ENCODE measurements around the gene ANKRD42. TPM values are rescaled to one million over a fixed set of nuclear protein-coding genes. Genes with fewer than 3 reads are reported as not detected.

The ANKRD42 gene
- total and polyA plus RNA-seq, 11 donors, result 2.0 to 9.1 (median 6.0) TPM

GRCh38 chr11:83161610-83162199 lies 31.8 kb upstream of the ANKRD42 start:
- TF ChIP-seq POLR2A (IDR thresholded peaks at IDR 0.05) (no peak), CTCF (IDR thresholded peaks at IDR 0.05) (no peak)
- peak overlapping the region in 2 of 12 donors; percentile 13 to 88 for H3K4me3 ChIP-seq
- H3K4me1 ChIP-seq, result peaks cover 2 to 53% (median 42%) of the 10 kb centered on the region in 12 donors

GRCh38 chr11:83162377-83162776 lies 31.1 kb upstream of the ANKRD42 start:
- Histone ChIP-seq H3K27ac (peak overlapping the region in 2 of 12 donors; percentile 49 to 99), H3K4me1 (peaks cover 2 to 53% (median 42%) of the 10 kb centered on the region in 12 donors)
- 72 to 79% (median 77%) methylated on average over 2 of the region's 2 CpGs for WGBS, 4 donors

More at GRCh38 chr11:83161610-83162199, 31.8 kb upstream of the ANKRD42 start:
- WGBS, 4 donors, result 33 to 57% (median 38%) methylated on average over 1 of the region's 1 CpG
- no peaks in the 10 kb centered on the region for H3K27me3 ChIP-seq
- DNase-seq (no peak), ATAC-seq (no peak)
- H3K9me3 ChIP-seq, result no peaks in the 10 kb centered on the region
- peaks cover 0 to 63% (median 37%) of the 10 kb centered on the region in 9 donors for H3K36me3 ChIP-seq
- peak overlapping the region in 2 of 12 donors; percentile 49 to 99 for H3K27ac ChIP-seq
- intact Hi-C loops (cut with DNase I), result loop anchor here in 2 of 10 donors (2.0 to 10.0 kb wide), 2 partner anchors 157 to 255 kb away; no protein-coding TSS in a partner anchor

GRCh38 chr11:83166193-83166866 lies 27.2 kb upstream of the ANKRD42 start:
- WGBS, 4 donors, result 94 to 96% (median 96%) methylated on average over 11 of the region's 11 CpGs
- no peaks in the 10 kb centered on the region for H3K27me3 ChIP-seq
- H3K36me3 ChIP-seq, result peaks cover 0 to 97% (median 83%) of the 10 kb centered on the region in 9 donors
- no peaks in the 10 kb centered on the region for H3K9me3 ChIP-seq
- ATAC-seq (no peak), DNase-seq (no peak)
- intact Hi-C loops (cut with DNase I), result loop anchor here in 1 of 10 donors (10.0 kb wide), 1 partner anchor 162 kb away; no protein-coding TSS in a partner anchor
- no peak overlapping the region for H3K4me3 ChIP-seq
- TF ChIP-seq CTCF (IDR thresholded peaks at IDR 0.05) (no peak), POLR2A (IDR thresholded peaks at IDR 0.05) (no peak)
- no peak overlapping the region for H3K27ac ChIP-seq
- peaks cover 0 to 55% (median 42%) of the 10 kb centered on the region in 12 donors for H3K4me1 ChIP-seq

More at GRCh38 chr11:83162377-83162776, 31.1 kb upstream of the ANKRD42 start:
- no peak for DNase-seq
- Histone ChIP-seq H3K9me3 (no peaks in the 10 kb centered on the region), H3K27me3 (no peaks in the 10 kb centered on the region), H3K36me3 (peaks cover 0 to 70% (median 43%) of the 10 kb centered on the region in 9 donors), H3K4me3 (peak overlapping the region in 2 of 12 donors; percentile 10 to 13)
- no peak for TF ChIP-seq POLR2A (IDR thresholded peaks at IDR 0.05)
- TF ChIP-seq CTCF (IDR thresholded peaks at IDR 0.05), result no peak
- no peak for ATAC-seq
- intact Hi-C loops (cut with DNase I), result loop anchor here in 1 of 10 donors (10.0 kb wide), 1 partner anchor 158 kb away; no protein-coding TSS in a partner anchor

GRCh38 chr11:83168756-83169155 lies 24.8 kb upstream of the ANKRD42 start:
- Histone ChIP-seq H3K27ac (no peak overlapping the region), H3K36me3 (peaks cover 0 to 100% (median 98%) of the 10 kb centered on the region in 9 donors), H3K9me3 (no peaks in the 10 kb centered on the region), H3K4me3 (no peak overlapping the region), H3K4me1 (peaks cover 0 to 56% (median 42%) of the 10 kb centered on the region in 12 donors), H3K27me3 (no peaks in the 10 kb centered on the region)
- intact Hi-C loops (cut with DNase I), result loop anchor here in 1 of 10 donors (10.0 kb wide), 1 partner anchor 164 kb away; no protein-coding TSS in a partner anchor
- ATAC-seq (no peak), DNase-seq (no peak)
- 92 to 98% (median 95%) methylated on average over 4 to 5 of the region's 5 CpGs for WGBS, 4 donors
- TF ChIP-seq CTCF (IDR thresholded peaks at IDR 0.05), result no peak
- no peak for TF ChIP-seq POLR2A (IDR thresholded peaks at IDR 0.05)

Measured in heart left ventricle (tissue), 16 donors.